ENCODE measurements around the gene CCDC33.

Gene CCDC33

GRCh38 chr15:74362482-74362881, 126.4 kb downstream of the CCDC33 start:
- Histone ChIP-seq H3K36me3 (replicated peaks in 1 of 2; ENCODE audit: control insufficient read depth in 2 of 2, insufficient read depth in 2 of 2, low read length in 2 of 2) (no peaks in the 10 kb centered on the region), H4K8ac (ENCODE audit: low read depth, low read length) (no peak overlapping the region), H3K27ac (replicated peaks; ENCODE audit: low read length) (no peak overlapping the region), H3K4me2 (ENCODE audit: insufficient read depth, low read length, poor library complexity, severe bottlenecking) (no peak overlapping the region), H2BK15ac (ENCODE audit: low read length) (no peak overlapping the region), H3K4ac (ENCODE audit: low read length) (no peak overlapping the region), H3K9ac (ENCODE audit: low read depth, low read length, poor library complexity) (no peak overlapping the region), H3K4me1 (ENCODE audit: control insufficient read depth in 2 of 2, insufficient read depth in 1 of 2, low read depth in 1 of 2, low read length in 2 of 2) (peaks cover 0 to 6% of the 10 kb centered on the region in 2 donors), H3K9me3 (replicated peaks in 1 of 2; ENCODE audit: control insufficient read depth in 2 of 2, insufficient read depth in 1 of 2, low read depth in 1 of 2, low read length in 2 of 2) (no peaks in the 10 kb centered on the region), H2BK5ac (ENCODE audit: low read length) (no peak overlapping the region), H4K91ac (ENCODE audit: low read depth, low read length, poor library complexity) (no peak overlapping the region), H3K27me3 (ENCODE audit: control insufficient read depth in 3 of 3, insufficient read depth in 3 of 3, low read depth in 1 of 3, low read length in 3 of 3) (peaks cover 0 to 75% (median 18%) of the 10 kb centered on the region in 3 experiments), H2BK120ac (ENCODE audit: low read depth, low read length) (no peak overlapping the region), H3K4me3 (ENCODE audit: low read length in 2 of 2) (no peak overlapping the region), H2AFZ (ENCODE audit: low read length) (no peak overlapping the region), H3K23ac (ENCODE audit: low read depth, low read length, poor library complexity) (no peak overlapping the region), H2BK12ac (ENCODE audit: low read length) (no peak overlapping the region), H2AK5ac (ENCODE audit: low read depth, low read length) (no peak overlapping the region), H3K14ac (ENCODE audit: low read length) (no peak overlapping the region), H3K18ac (ENCODE audit: low read length) (no peak overlapping the region), H3K79me1 (ENCODE audit: low read depth, low read length) (no peaks in the 10 kb centered on the region)
- no CpG with 5 or more reads among the region's 1 CpG for WGBS, 2 donors (ENCODE audit: extremely low coverage in 2 of 2, insufficient read length in 2 of 2, insufficient replicate concordance in 1 of 2)
- DNase-seq (ENCODE audit: low spot score), result no peak

- Histone ChIP-seq H2BK12ac (ENCODE audit: low read length) (no peak overlapping the region), H3K4ac (ENCODE audit: low read length) (no peak overlapping the region), H4K91ac (ENCODE audit: low read depth, low read length, poor library complexity) (no peak overlapping the region), H2BK15ac (ENCODE audit: low read length) (no peak overlapping the region), H3K18ac (ENCODE audit: low read length) (peak overlapping the region; percentile 45), H3K27ac (replicated peaks; ENCODE audit: low read length) (no peak overlapping the region), H3K4me2 (ENCODE audit: insufficient read depth, low read length, poor library complexity, severe bottlenecking) (peak overlapping the region; percentile 86), H3K9ac (ENCODE audit: low read depth, low read length, poor library complexity) (no peak overlapping the region), H4K8ac (ENCODE audit: low read depth, low read length) (no peak overlapping the region), H2BK5ac (ENCODE audit: low read length) (no peak overlapping the region), H3K36me3 (replicated peaks in 1 of 2; ENCODE audit: control insufficient read depth in 2 of 2, insufficient read depth in 2 of 2, low read length in 2 of 2) (no peaks in the 10 kb centered on the region), H2BK120ac (ENCODE audit: low read depth, low read length) (no peak overlapping the region), H3K14ac (ENCODE audit: low read length) (no peak overlapping the region), H3K79me1 (ENCODE audit: low read depth, low read length) (no peaks in the 10 kb centered on the region), H2AK5ac (ENCODE audit: low read depth, low read length) (peak overlapping the region; percentile 82), H3K9me3 (replicated peaks in 1 of 2; ENCODE audit: control insufficient read depth in 2 of 2, insufficient read depth in 1 of 2, low read depth in 1 of 2, low read length in 2 of 2) (no peaks in the 10 kb centered on the region), H3K27me3 (ENCODE audit: control insufficient read depth in 3 of 3, insufficient read depth in 3 of 3, low read depth in 1 of 3, low read length in 3 of 3) (peaks cover 0 to 78% (median 20%) of the 10 kb centered on the region in 3 experiments), H2AFZ (ENCODE audit: low read length) (peak overlapping the region; percentile 91), H3K23ac (ENCODE audit: low read depth, low read length, poor library complexity) (peak overlapping the region; percentile 13), H3K4me1 (ENCODE audit: control insufficient read depth in 2 of 2, insufficient read depth in 1 of 2, low read depth in 1 of 2, low read length in 2 of 2) (peaks cover 0 to 6% of the 10 kb centered on the region in 2 donors), H3K4me3 (ENCODE audit: low read length in 2 of 2) (peak overlapping the region in 1 of 2 donors; percentile 36)
- no CpG with 5 or more reads among the region's 12 CpGs for WGBS, 2 donors (ENCODE audit: extremely low coverage in 2 of 2, insufficient read length in 2 of 2, insufficient replicate concordance in 1 of 2)
- no peak for DNase-seq (ENCODE audit: low spot score)
These were observed 128.9 kb downstream of the CCDC33 start for GRCh38 chr15:74364936-74365597.

GRCh38 chr15:74365598-74366445, 129.7 kb downstream of the CCDC33 start:
- Histone ChIP-seq H3K23ac (ENCODE audit: low read depth, low read length, poor library complexity) (peak overlapping the region; percentile 49), H2BK12ac (ENCODE audit: low read length) (no peak overlapping the region), H3K79me1 (ENCODE audit: low read depth, low read length) (no peaks in the 10 kb centered on the region), H3K9ac (ENCODE audit: low read depth, low read length, poor library complexity) (peak overlapping the region; percentile 88), H3K27me3 (ENCODE audit: control insufficient read depth in 3 of 3, insufficient read depth in 3 of 3, low read depth in 1 of 3, low read length in 3 of 3) (peaks cover 0 to 85% (median 20%) of the 10 kb centered on the region in 3 experiments), H3K36me3 (replicated peaks in 1 of 2; ENCODE audit: control insufficient read depth in 2 of 2, insufficient read depth in 2 of 2, low read length in 2 of 2) (no peaks in the 10 kb centered on the region), H3K4me1 (ENCODE audit: control insufficient read depth in 2 of 2, insufficient read depth in 1 of 2, low read depth in 1 of 2, low read length in 2 of 2) (peaks cover 0 to 7% of the 10 kb centered on the region in 2 donors), H2BK5ac (ENCODE audit: low read length) (no peak overlapping the region), H3K4me3 (ENCODE audit: low read length in 2 of 2) (peak overlapping the region; percentile 36 to 76), H3K14ac (ENCODE audit: low read length) (peak overlapping the region; percentile 21), H2AFZ (ENCODE audit: low read length) (peak overlapping the region; percentile 91), H3K4ac (ENCODE audit: low read length) (no peak overlapping the region), H2BK120ac (ENCODE audit: low read depth, low read length) (peak overlapping the region; percentile 47), H2AK5ac (ENCODE audit: low read depth, low read length) (no peak overlapping the region), H4K91ac (ENCODE audit: low read depth, low read length, poor library complexity) (no peak overlapping the region), H3K9me3 (replicated peaks in 1 of 2; ENCODE audit: control insufficient read depth in 2 of 2, insufficient read depth in 1 of 2, low read depth in 1 of 2, low read length in 2 of 2) (no peaks in the 10 kb centered on the region), H3K4me2 (ENCODE audit: insufficient read depth, low read length, poor library complexity, severe bottlenecking) (peak overlapping the region; percentile 86), H4K8ac (ENCODE audit: low read depth, low read length) (no peak overlapping the region), H3K27ac (replicated peaks; ENCODE audit: low read length) (no peak overlapping the region), H2BK15ac (ENCODE audit: low read length) (peak overlapping the region; percentile 45), H3K18ac (ENCODE audit: low read length) (peak overlapping the region; percentile 84)
- no CpG with 5 or more reads among the region's 75 CpGs for WGBS, 2 donors (ENCODE audit: extremely low coverage in 2 of 2, insufficient read length in 2 of 2, insufficient replicate concordance in 1 of 2)
- DNase-seq (ENCODE audit: low spot score), result peak; percentile 44

GRCh38 chr15:74367296-74367854, 131.2 kb downstream of the CCDC33 start, which contains the start of gene CYP11A1:
TSS of gene CYP11A1 (minus strand) at chr15:74367646. CDS start at chr15:74367585, 61 bp downstream.
- Histone ChIP-seq H3K9me3 (replicated peaks in 1 of 2; ENCODE audit: control insufficient read depth in 2 of 2, insufficient read depth in 1 of 2, low read depth in 1 of 2, low read length in 2 of 2) (no peaks in the 10 kb centered on the region), H3K23ac (ENCODE audit: low read depth, low read length, poor library complexity) (peak within 1 kb of the TSS; percentile 29), H2AFZ (ENCODE audit: low read length) (no peak within 1 kb of the TSS), H2AK5ac (ENCODE audit: low read depth, low read length) (peak within 1 kb of the TSS; percentile 72), H4K91ac (ENCODE audit: low read depth, low read length, poor library complexity) (peak within 1 kb of the TSS; percentile 42), H3K4ac (ENCODE audit: low read length) (no peak within 1 kb of the TSS), H3K4me2 (ENCODE audit: insufficient read depth, low read length, poor library complexity, severe bottlenecking) (no peak within 1 kb of the TSS), H2BK12ac (ENCODE audit: low read length) (no peak within 1 kb of the TSS), H3K4me1 (ENCODE audit: control insufficient read depth in 2 of 2, insufficient read depth in 1 of 2, low read depth in 1 of 2, low read length in 2 of 2) (peaks cover 0 to 7% of the 10 kb centered on the region in 2 donors), H2BK15ac (ENCODE audit: low read length) (peak within 1 kb of the TSS; percentile 41), H3K79me1 (ENCODE audit: low read depth, low read length) (no peaks in the 10 kb centered on the region), H3K9ac (ENCODE audit: low read depth, low read length, poor library complexity) (peak within 1 kb of the TSS; percentile 54), H3K36me3 (replicated peaks in 1 of 2; ENCODE audit: control insufficient read depth in 2 of 2, insufficient read depth in 2 of 2, low read length in 2 of 2) (no peaks in the 10 kb centered on the region), H3K4me3 (ENCODE audit: low read length in 2 of 2) (peak within 1 kb of the TSS in 1 of 2 donors; percentile 33), H3K18ac (ENCODE audit: low read length) (no peak within 1 kb of the TSS), H2BK120ac (ENCODE audit: low read depth, low read length) (no peak within 1 kb of the TSS), H3K14ac (ENCODE audit: low read length) (no peak within 1 kb of the TSS), H3K27ac (replicated peaks; ENCODE audit: low read length) (no peak within 1 kb of the TSS), H4K8ac (ENCODE audit: low read depth, low read length) (no peak within 1 kb of the TSS), H2BK5ac (ENCODE audit: low read length) (peak within 1 kb of the TSS; percentile 27), H3K27me3 (ENCODE audit: control insufficient read depth in 3 of 3, insufficient read depth in 3 of 3, low read depth in 1 of 3, low read length in 3 of 3) (peaks cover 0 to 92% (median 20%) of the 10 kb centered on the region in 3 experiments)
- no peak for DNase-seq (ENCODE audit: low spot score)
- WGBS, 2 donors (ENCODE audit: extremely low coverage in 2 of 2, insufficient read length in 2 of 2, insufficient replicate concordance in 1 of 2), result no CpG with 5 or more reads among the region's 12 CpGs
